Cortex of kidney (tissue), 1 donor: ENCODE results near the gene PNRC1.
A peak's percentile ranks its signal among the peaks of the same experiment; 100 is the strongest.
"Not testable (repeated sequence)": the region's sequence is repeated elsewhere in the genome, so short reads cannot be mapped to it uniquely, and the experiment has no call there.

ENCODE experiments used
- DNase-seq: peaks from one replicate; lab custom pipeline; 2025; lab: John Stamatoyannopoulos, UW

PNRC1 gene

GRCh38 chr6:89059227-89059626 lies 21.3 kb upstream of the PNRC1 start:
- DNase-seq = no peak

GRCh38 chr6:89063881-89064280 lies 16.7 kb upstream of the PNRC1 start:
- no peak for DNase-seq

GRCh38 chr6:89064931-89065330 lies 15.6 kb upstream of the PNRC1 start:
- DNase-seq = not testable (repeated sequence)

GRCh38 chr6:89066121-89066520 lies 14.4 kb upstream of the PNRC1 start:
- not testable (repeated sequence) for DNase-seq

GRCh38 chr6:89066940-89067646 lies 13.5 kb upstream of the PNRC1 start:
- no peak for DNase-seq

- no peak for DNase-seq
Measured at GRCh38 chr6:89067796-89068195, 12.8 kb upstream of the PNRC1 start.

GRCh38 chr6:89068695-89069094 lies 11.9 kb upstream of the PNRC1 start:
- no peak for DNase-seq

GRCh38 chr6:89069536-89070163 lies 10.9 kb upstream of the PNRC1 start:
- DNase-seq = no peak

- DNase-seq = no peak
Measured at GRCh38 chr6:89071036-89071435, 9.5 kb upstream of the PNRC1 start.

- no peak for DNase-seq
Measured at GRCh38 chr6:89073014-89073620, 7.4 kb upstream of the PNRC1 start.

- no peak for DNase-seq
Measured at GRCh38 chr6:89073840-89074239, 6.7 kb upstream of the PNRC1 start.

GRCh38 chr6:89079511-89080234 lies 878 bp upstream of the PNRC1 start:
- DNase-seq = no peak

GRCh38 chr6:89081129-89081422 lies 525 bp downstream of the PNRC1 start:
- DNase-seq = no peak

- DNase-seq = peak; percentile 69
Measured at GRCh38 chr6:89081423-89082322, 1.1 kb downstream of the PNRC1 start.

- no peak for DNase-seq
Measured at GRCh38 chr6:89082486-89082891, 1.9 kb downstream of the PNRC1 start.

- no peak for DNase-seq
Measured at GRCh38 chr6:89084542-89084941, 4.0 kb downstream of the PNRC1 start.

- no peak for DNase-seq
Measured at GRCh38 chr6:89084954-89085353, 4.4 kb downstream of the PNRC1 start.

- no peak for DNase-seq
Measured at GRCh38 chr6:89085409-89086205, 5.1 kb downstream of the PNRC1 start.

- DNase-seq = no peak
Measured at GRCh38 chr6:89087881-89088280, 7.3 kb downstream of the PNRC1 start.

- no peak for DNase-seq
Measured at GRCh38 chr6:89098461-89098860, 17.9 kb downstream of the PNRC1 start.

GRCh38 chr6:89100114-89100513 lies 19.6 kb downstream of the PNRC1 start:
- no peak for DNase-seq
